ENCODE measurements around the gene LAMA2. TPM values are rescaled to one million over a fixed set of nuclear protein-coding genes. Genes with fewer than 3 reads are reported as not detected.

LAMA2 gene
- total and polyA plus RNA-seq, 2 of the 13 experiments (the other 11 are each of a cell fraction or from before 2014, with no cell fraction given), result 0.11 to 0.28 TPM

DNA sequence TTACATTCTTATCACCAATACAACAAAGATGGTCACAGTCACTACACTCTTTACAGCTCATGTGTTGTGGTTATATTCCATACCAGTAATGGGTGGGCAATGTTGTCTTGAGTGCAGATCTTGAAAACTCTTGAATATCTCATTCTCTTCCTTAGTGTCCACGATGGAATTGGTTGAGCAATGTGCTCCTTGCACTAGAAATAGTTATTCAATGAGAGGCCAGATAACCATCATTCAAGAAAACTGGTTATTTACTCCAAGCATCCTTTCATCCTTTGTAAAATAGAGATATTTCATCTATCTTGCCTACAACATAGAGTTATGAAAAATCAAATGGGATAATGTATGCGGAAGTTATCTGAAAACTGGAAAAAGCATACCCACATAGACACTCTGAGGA, 611.2 kb downstream of the LAMA2 start:
- Histone ChIP-seq H3K79me2 (ENCODE audit: insufficient read depth, low read length) (no peaks in the 10 kb centered on the region), H3K4me1 (ENCODE audit: insufficient read depth, low read length) (peaks cover 20% of the 10 kb centered on the region), H3K4me3 (replicated peaks in 1 of 3; ENCODE audit: insufficient read depth in 1 of 3, low read depth in 2 of 3, low read length in 3 of 3) (no peak overlapping the region), H3K4me2 (ENCODE audit: low read depth, low read length) (no peak overlapping the region), H3K27me3 (ENCODE audit: control insufficient read depth in 1 of 2, insufficient read depth in 2 of 2, low read length in 2 of 2) (no peaks in the 10 kb centered on the region), H3K36me3 (replicated peaks in 1 of 2; ENCODE audit: control insufficient read depth in 1 of 2, insufficient read depth in 2 of 2, low read length in 2 of 2) (no peaks in the 10 kb centered on the region), H3K9ac (ENCODE audit: insufficient read depth, low read depth, low read length) (no peak overlapping the region), H4K20me1 (ENCODE audit: insufficient read depth, low read length) (no peaks in the 10 kb centered on the region), H3K9me3 (ENCODE audit: low read length) (no peaks in the 10 kb centered on the region), H2AFZ (ENCODE audit: low read length) (no peak overlapping the region), H3K27ac (ENCODE audit: extremely low read length, insufficient read depth, low read length) (no peak overlapping the region)
- no TSS peak for BruUV-seq (replicated peaks)
- in situ Hi-C loops (cut with HindIII; ENCODE audit: extremely low pct_ligation_motif_present, low pct_unique_long_range_greater_than_20kb) (loop anchor here (25.0 kb wide), 1 partner anchor 443 kb away; no protein-coding TSS in a partner anchor), intact Hi-C loops (cut with micrococcal nuclease; ENCODE audit: unreplicated experiment) (no loop called here)
- TF ChIP-seq KAT7 (CRISPR knock-in tag; IDR thresholded peaks at IDR 0.05; ENCODE audit: borderline replicate concordance) (no peak), RXRB (CRISPR knock-in tag; IDR thresholded peaks at IDR 0.05; ENCODE audit: borderline replicate concordance) (no peak), ZNF232 (CRISPR knock-in tag; IDR thresholded peaks at IDR 0.05; ENCODE audit: borderline replicate concordance) (no peak), ZNF674 (CRISPR knock-in tag; IDR thresholded peaks at IDR 0.05; ENCODE audit: low read depth) (no peak)
- TF ChIP-seq, protein P1, sequence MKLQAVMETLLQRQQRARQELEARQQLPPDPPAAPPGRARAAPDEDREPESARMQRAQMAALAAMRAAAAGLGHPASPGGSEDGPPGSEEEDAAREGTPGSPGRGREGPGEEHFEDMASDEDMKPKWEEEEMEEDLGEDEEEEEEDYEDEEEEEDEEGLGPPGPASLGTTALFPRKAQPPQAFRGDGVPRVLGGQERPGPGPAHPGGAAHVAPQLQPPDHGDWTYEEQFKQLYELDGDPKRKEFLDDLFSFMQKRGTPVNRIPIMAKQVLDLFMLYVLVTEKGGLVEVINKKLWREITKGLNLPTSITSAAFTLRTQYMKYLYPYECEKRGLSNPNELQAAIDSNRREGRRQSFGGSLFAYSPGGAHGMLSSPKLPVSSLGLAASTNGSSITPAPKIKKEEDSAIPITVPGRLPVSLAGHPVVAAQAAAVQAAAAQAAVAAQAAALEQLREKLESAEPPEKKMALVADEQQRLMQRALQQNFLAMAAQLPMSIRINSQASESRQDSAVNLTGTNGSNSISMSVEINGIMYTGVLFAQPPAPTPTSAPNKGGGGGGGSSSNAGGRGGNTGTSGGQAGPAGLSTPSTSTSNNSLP (IDR thresholded peaks at IDR 0.05; ENCODE audit: low read depth, low read length), result no peak
- CTCF ChIA-PET (ENCODE audit: low intra/inter-chr PET ratio, low total read pairs), result no interaction called here
- no peak for FAIRE-seq
- POLR2A ChIA-PET, result no interaction called here
- no peak for ATAC-seq
- no peak for DNase-seq (ENCODE audit: low spot score)
- 55% methylated on average over 2 of the region's 2 CpGs for WGBS (ENCODE audit: low lambda C conversion rate)

DNA sequence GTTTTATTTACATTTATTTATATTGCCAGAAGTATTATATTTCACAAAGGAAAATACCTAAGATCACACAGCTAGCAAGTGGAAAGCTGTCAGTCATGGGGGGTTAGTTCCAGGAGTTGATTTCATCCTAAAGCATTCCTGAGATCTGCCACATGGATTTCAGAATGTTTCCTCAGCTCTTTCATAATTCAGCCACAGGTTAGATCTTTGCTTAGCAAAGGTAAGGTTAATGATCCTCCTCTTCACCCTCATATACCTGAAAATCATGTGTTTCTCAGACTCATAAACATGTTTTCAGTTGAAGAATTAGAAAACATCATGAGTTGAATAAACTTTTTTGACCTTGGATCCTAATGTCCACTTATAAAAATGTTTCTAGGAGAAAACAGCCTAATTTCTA, 611.6 kb downstream of the LAMA2 start:
- no peak overlapping the region for H3K4me2 ChIP-seq (ENCODE audit: low read depth, low read length)
- no peak overlapping the region for H3K4me3 ChIP-seq (replicated peaks in 1 of 3; ENCODE audit: insufficient read depth in 1 of 3, low read depth in 2 of 3, low read length in 3 of 3)
- ATAC-seq (no peak), DNase-seq (ENCODE audit: low spot score) (no peak), FAIRE-seq (no peak)
- no peaks in the 10 kb centered on the region for H3K9me3 ChIP-seq (ENCODE audit: low read length)
- no peaks in the 10 kb centered on the region for H3K79me2 ChIP-seq (ENCODE audit: insufficient read depth, low read length)
- H4K20me1 ChIP-seq (ENCODE audit: insufficient read depth, low read length), result no peaks in the 10 kb centered on the region
- peaks cover 25% of the 10 kb centered on the region for H3K4me1 ChIP-seq (ENCODE audit: insufficient read depth, low read length)
- BruUV-seq (replicated peaks), result no TSS peak
- H2AFZ ChIP-seq (ENCODE audit: low read length), result no peak overlapping the region
- in situ Hi-C loops (cut with HindIII; ENCODE audit: extremely low pct_ligation_motif_present, low pct_unique_long_range_greater_than_20kb), result loop anchor here (25.0 kb wide), 1 partner anchor 443 kb away; no protein-coding TSS in a partner anchor
- H3K9ac ChIP-seq (ENCODE audit: insufficient read depth, low read depth, low read length), result no peak overlapping the region
- POLR2A ChIA-PET, result no interaction called here
- no peaks in the 10 kb centered on the region for H3K36me3 ChIP-seq (replicated peaks in 1 of 2; ENCODE audit: control insufficient read depth in 1 of 2, insufficient read depth in 2 of 2, low read length in 2 of 2)
- no peaks in the 10 kb centered on the region for H3K27me3 ChIP-seq (ENCODE audit: control insufficient read depth in 1 of 2, insufficient read depth in 2 of 2, low read length in 2 of 2)
- H3K27ac ChIP-seq (ENCODE audit: extremely low read length, insufficient read depth, low read length), result no peak overlapping the region
- CTCF ChIA-PET (ENCODE audit: low intra/inter-chr PET ratio, low total read pairs), result no interaction called here
- intact Hi-C loops (cut with micrococcal nuclease; ENCODE audit: unreplicated experiment), result no loop called here
- TF ChIP-seq SP140L (CRISPR knock-in tag; IDR thresholded peaks at IDR 0.05; ENCODE audit: borderline replicate concordance) (no peak), AGO1 (IDR thresholded peaks at IDR 0.05; ENCODE audit: low read depth, low read length, poor library complexity, severe bottlenecking) (no peak)
- TF ChIP-seq, protein P2, sequence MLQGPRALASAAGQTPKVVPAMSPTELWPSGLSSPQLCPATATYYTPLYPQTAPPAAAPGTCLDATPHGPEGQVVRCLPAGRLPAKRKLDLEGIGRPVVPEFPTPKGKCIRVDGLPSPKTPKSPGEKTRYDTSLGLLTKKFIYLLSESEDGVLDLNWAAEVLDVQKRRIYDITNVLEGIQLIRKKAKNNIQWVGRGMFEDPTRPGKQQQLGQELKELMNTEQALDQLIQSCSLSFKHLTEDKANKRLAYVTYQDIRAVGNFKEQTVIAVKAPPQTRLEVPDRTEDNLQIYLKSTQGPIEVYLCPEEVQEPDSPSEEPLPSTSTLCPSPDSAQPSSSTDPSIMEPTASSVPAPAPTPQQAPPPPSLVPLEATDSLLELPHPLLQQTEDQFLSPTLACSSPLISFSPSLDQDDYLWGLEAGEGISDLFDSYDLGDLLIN (CRISPR knock-in tag; IDR thresholded peaks at IDR 0.05; ENCODE audit: borderline replicate concordance), result no peak
- TF ChIP-seq, protein P3, sequence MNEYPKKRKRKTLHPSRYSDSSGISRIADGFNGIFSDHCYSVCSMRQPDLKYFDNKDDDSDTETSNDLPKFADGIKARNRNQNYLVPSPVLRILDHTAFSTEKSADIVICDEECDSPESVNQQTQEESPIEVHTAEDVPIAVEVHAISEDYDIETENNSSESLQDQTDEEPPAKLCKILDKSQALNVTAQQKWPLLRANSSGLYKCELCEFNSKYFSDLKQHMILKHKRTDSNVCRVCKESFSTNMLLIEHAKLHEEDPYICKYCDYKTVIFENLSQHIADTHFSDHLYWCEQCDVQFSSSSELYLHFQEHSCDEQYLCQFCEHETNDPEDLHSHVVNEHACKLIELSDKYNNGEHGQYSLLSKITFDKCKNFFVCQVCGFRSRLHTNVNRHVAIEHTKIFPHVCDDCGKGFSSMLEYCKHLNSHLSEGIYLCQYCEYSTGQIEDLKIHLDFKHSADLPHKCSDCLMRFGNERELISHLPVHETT (CRISPR knock-in tag; conservative IDR thresholded peaks at IDR 0.05), result no peak
- TF ChIP-seq, protein P4, sequence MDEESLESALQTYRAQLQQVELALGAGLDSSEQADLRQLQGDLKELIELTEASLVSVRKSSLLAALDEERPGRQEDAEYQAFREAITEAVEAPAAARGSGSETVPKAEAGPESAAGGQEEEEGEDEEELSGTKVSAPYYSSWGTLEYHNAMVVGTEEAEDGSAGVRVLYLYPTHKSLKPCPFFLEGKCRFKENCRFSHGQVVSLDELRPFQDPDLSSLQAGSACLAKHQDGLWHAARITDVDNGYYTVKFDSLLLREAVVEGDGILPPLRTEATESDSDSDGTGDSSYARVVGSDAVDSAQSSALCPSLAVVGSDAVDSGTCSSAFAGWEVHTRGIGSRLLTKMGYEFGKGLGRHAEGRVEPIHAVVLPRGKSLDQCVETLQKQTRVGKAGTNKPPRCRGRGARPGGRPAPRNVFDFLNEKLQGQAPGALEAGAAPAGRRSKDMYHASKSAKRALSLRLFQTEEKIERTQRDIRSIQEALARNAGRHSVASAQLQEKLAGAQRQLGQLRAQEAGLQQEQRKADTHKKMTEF (CRISPR knock-in tag; IDR thresholded peaks at IDR 0.05), result no peak

All from HepG2 (cell line).